Effector memory CD4-positive, alpha-beta T cell (primary cell): ENCODE measurements around the gene MB21D2.

Source experiments
- DNase-seq, 3 donors: peaks; one replicate each; pipeline ENCODE4 v3.0.0-alpha.2; 2020
- H3K27ac ChIP-seq: 2 replicates; pipeline ENCODE4 v1.7.0; 2013; ENCODE audit warnings: mild to moderate bottlenecking, low read length, moderate library complexity; ENCODE audit not compliant: insufficient read depth, poor library complexity, severe bottlenecking
- H3K27me3 ChIP-seq: replicated peaks from 2 replicates; pipeline ENCODE4 v1.7.0; 2013; ENCODE audit warnings: mild to moderate bottlenecking, low read length; ENCODE audit not compliant: insufficient read depth, control insufficient read depth, poor library complexity, severe bottlenecking
- H3K36me3 ChIP-seq: 2 replicates; pipeline ENCODE4 v1.7.0; 2013; ENCODE audit warnings: mild to moderate bottlenecking, low read length, moderate library complexity; ENCODE audit not compliant: control insufficient read depth, insufficient read depth
- H3K4me1 ChIP-seq: 2 replicates; pipeline ENCODE4 v1.7.0; 2013; ENCODE audit warnings: low read length, mild to moderate bottlenecking; ENCODE audit not compliant: control insufficient read depth, insufficient read depth, poor library complexity, severe bottlenecking
- H3K4me3 ChIP-seq: 2 replicates; pipeline ENCODE4 v1.7.0; 2013; ENCODE audit warnings: low read length, low read depth, mild to moderate bottlenecking; ENCODE audit not compliant: insufficient read depth, poor library complexity, severe bottlenecking
- H3K9me3 ChIP-seq: 2 replicates; pipeline ENCODE4 v1.7.0; 2013; ENCODE audit warnings: mild to moderate bottlenecking, low read length, moderate library complexity; ENCODE audit not compliant: control insufficient read depth

Gene MB21D2

GRCh38 chr3:192913540-192913939 lies 4.1 kb downstream of the MB21D2 start:
- H3K27ac ChIP-seq = no peak overlapping the region
- no peaks in the 10 kb centered on the region for H3K27me3 ChIP-seq
- H3K4me3 ChIP-seq = no peak overlapping the region
- H3K36me3 ChIP-seq = no peaks in the 10 kb centered on the region
- no peak for DNase-seq
- H3K4me1 ChIP-seq = no peaks in the 10 kb centered on the region
- H3K9me3 ChIP-seq = no peaks in the 10 kb centered on the region

DNA sequence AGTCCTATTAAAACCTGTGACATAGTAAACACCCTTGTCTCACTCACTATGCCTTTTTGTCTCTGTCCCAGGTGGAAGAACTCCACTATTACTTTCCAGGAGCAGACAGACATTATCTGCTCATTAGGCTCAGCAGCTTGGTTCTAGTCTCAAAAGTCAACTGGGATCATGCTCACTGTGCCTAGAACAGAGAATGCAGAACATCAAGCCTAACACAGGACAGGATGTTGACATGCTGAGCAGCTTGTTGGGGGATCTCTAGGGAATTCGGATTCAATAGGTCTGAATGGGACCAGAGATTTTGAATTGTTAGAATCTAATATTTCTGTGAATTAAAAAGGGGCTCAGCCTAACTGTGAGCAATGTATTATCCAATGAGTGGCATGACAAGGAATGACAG lies 6.4 kb downstream of the MB21D2 start:
- Histone ChIP-seq H3K36me3 (no peaks in the 10 kb centered on the region), H3K27me3 (no peaks in the 10 kb centered on the region), H3K4me3 (no peak overlapping the region), H3K4me1 (no peaks in the 10 kb centered on the region), H3K27ac (no peak overlapping the region), H3K9me3 (no peaks in the 10 kb centered on the region)
- DNase-seq = no peak

- Histone ChIP-seq H3K9me3 (no peaks in the 10 kb centered on the region), H3K27me3 (no peaks in the 10 kb centered on the region), H3K36me3 (no peaks in the 10 kb centered on the region), H3K4me3 (no peak overlapping the region), H3K4me1 (no peaks in the 10 kb centered on the region), H3K27ac (no peak overlapping the region)
- DNase-seq = no peak
Observed at GRCh38 chr3:192907784-192908183, 9.9 kb downstream of the MB21D2 start.

- no peaks in the 10 kb centered on the region for H3K4me1 ChIP-seq
- DNase-seq = no peak
- peak overlapping the region; percentile 3 for H3K27ac ChIP-seq
- no peak overlapping the region for H3K4me3 ChIP-seq
- no peaks in the 10 kb centered on the region for H3K27me3 ChIP-seq
- H3K9me3 ChIP-seq = no peaks in the 10 kb centered on the region
- no peaks in the 10 kb centered on the region for H3K36me3 ChIP-seq
Observed at GRCh38 chr3:192906940-192907339, 10.7 kb downstream of the MB21D2 start.

GRCh38 chr3:192905980-192906678 lies 11.5 kb downstream of the MB21D2 start:
- Histone ChIP-seq H3K4me3 (no peak overlapping the region), H3K4me1 (no peaks in the 10 kb centered on the region), H3K36me3 (no peaks in the 10 kb centered on the region), H3K27ac (no peak overlapping the region), H3K27me3 (no peaks in the 10 kb centered on the region), H3K9me3 (no peaks in the 10 kb centered on the region)
- no peak for DNase-seq

- no peaks in the 10 kb centered on the region for H3K4me1 ChIP-seq
- H3K27me3 ChIP-seq = no peaks in the 10 kb centered on the region
- no peaks in the 10 kb centered on the region for H3K36me3 ChIP-seq
- H3K27ac ChIP-seq = no peak overlapping the region
- H3K9me3 ChIP-seq = no peaks in the 10 kb centered on the region
- no peak overlapping the region for H3K4me3 ChIP-seq
- no peak for DNase-seq
Observed at GRCh38 chr3:192904632-192905289, 12.9 kb downstream of the MB21D2 start.

GRCh38 chr3:192902549-192902948 lies 15.1 kb downstream of the MB21D2 start:
- Histone ChIP-seq H3K27ac (no peak overlapping the region), H3K4me3 (no peak overlapping the region), H3K36me3 (no peaks in the 10 kb centered on the region), H3K4me1 (peaks cover 9% of the 10 kb centered on the region), H3K27me3 (no peaks in the 10 kb centered on the region), H3K9me3 (no peaks in the 10 kb centered on the region)
- DNase-seq = no peak

GRCh38 chr3:192901435-192901834 lies 16.2 kb downstream of the MB21D2 start:
- no peak for DNase-seq
- H3K27me3 ChIP-seq = no peaks in the 10 kb centered on the region
- H3K9me3 ChIP-seq = no peaks in the 10 kb centered on the region
- H3K36me3 ChIP-seq = no peaks in the 10 kb centered on the region
- H3K4me1 ChIP-seq = peaks cover 9% of the 10 kb centered on the region
- no peak overlapping the region for H3K27ac ChIP-seq
- no peak overlapping the region for H3K4me3 ChIP-seq

DNA sequence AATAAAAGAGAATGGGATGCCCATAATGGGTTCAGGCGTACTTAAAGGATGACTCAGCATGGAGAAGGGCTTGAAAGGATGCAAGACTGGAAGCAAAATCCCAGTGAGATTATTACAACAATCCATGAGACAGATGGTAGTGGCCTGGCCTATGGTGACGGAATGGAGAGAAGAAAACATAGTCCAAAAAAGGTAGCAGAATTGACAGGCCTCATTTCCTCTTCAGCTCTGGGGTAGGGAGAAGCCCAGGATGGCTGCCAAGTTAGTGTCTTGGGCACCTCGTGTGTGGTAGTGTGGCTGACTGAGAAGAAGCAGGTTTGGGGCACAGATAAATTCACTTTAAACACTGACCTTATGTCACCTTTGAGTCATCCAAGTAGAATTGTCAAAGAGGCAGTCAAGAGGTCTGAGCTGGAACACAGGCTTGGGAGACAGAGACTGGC lies 18.1 kb downstream of the MB21D2 start:
- no peaks in the 10 kb centered on the region for H3K9me3 ChIP-seq
- H3K27ac ChIP-seq = peak overlapping the region; percentile 55
- peaks cover 17% of the 10 kb centered on the region for H3K4me1 ChIP-seq
- DNase-seq = no peak
- no peaks in the 10 kb centered on the region for H3K36me3 ChIP-seq
- no peaks in the 10 kb centered on the region for H3K27me3 ChIP-seq
- no peak overlapping the region for H3K4me3 ChIP-seq

GRCh38 chr3:192897005-192897404 lies 20.7 kb downstream of the MB21D2 start:
- Histone ChIP-seq H3K27ac (no peak overlapping the region), H3K27me3 (no peaks in the 10 kb centered on the region), H3K4me3 (no peak overlapping the region), H3K4me1 (peaks cover 33% of the 10 kb centered on the region), H3K36me3 (no peaks in the 10 kb centered on the region), H3K9me3 (no peaks in the 10 kb centered on the region)
- DNase-seq = no peak
